Stimulated activated memory B cell treated with anti-CD40 and anti-IgM and Interleukin-4, amounts not matched to agents 10 μg/mL and 1 μg/mL and 100 μg/mL, for 72 hours (primary cell): Measurements from ENCODE around the gene FAM20A.

Experiments
- ATAC-seq: fragments of 150-1000 bp; cut with Tn5 transposase; 2 replicates; pipeline ENCODE4 v1.10.0; 2021
- H3K27ac Mint-ChIP-seq: one replicate; pipeline ENCODE4 v1.8.0; 2022; ENCODE audit warnings: mild to moderate bottlenecking, mixed read lengths
- H3K27me3 Mint-ChIP-seq: one replicate; pipeline ENCODE4 v1.8.0; 2022; ENCODE audit warnings: mixed read lengths
- H3K36me3 Mint-ChIP-seq: one replicate; pipeline ENCODE4 v1.8.0; 2022; ENCODE audit warnings: mixed read lengths
- H3K4me1 Mint-ChIP-seq: one replicate; pipeline ENCODE4 v1.8.0; 2022; ENCODE audit warnings: mixed read lengths
- H3K4me3 Mint-ChIP-seq: one replicate; pipeline ENCODE4 v1.8.0; 2022; ENCODE audit warnings: mild to moderate bottlenecking, moderate library complexity, mixed read lengths
- H3K9me3 Mint-ChIP-seq: one replicate; pipeline ENCODE4 v1.8.0; 2022; ENCODE audit warnings: mixed read lengths

Gene FAM20A

GRCh38 chr17:68600931-68601564 is at the start of gene FAM20A:
FAM20A (minus strand) TSS chr17:68601367; CDS start chr17:68600666, 701 bp downstream.
- ATAC-seq, result peak; percentile 24
- H3K9me3 Mint-ChIP-seq, result no peaks in the 10 kb centered on the region
- no peak within 1 kb of the TSS for H3K4me3 Mint-ChIP-seq
- peaks cover 14% of the 10 kb centered on the region for H3K4me1 Mint-ChIP-seq
- no peaks in the 10 kb centered on the region for H3K36me3 Mint-ChIP-seq
- H3K27me3 Mint-ChIP-seq, result peaks cover 79% of the 10 kb centered on the region
- no peak within 1 kb of the TSS for H3K27ac Mint-ChIP-seq

DNA sequence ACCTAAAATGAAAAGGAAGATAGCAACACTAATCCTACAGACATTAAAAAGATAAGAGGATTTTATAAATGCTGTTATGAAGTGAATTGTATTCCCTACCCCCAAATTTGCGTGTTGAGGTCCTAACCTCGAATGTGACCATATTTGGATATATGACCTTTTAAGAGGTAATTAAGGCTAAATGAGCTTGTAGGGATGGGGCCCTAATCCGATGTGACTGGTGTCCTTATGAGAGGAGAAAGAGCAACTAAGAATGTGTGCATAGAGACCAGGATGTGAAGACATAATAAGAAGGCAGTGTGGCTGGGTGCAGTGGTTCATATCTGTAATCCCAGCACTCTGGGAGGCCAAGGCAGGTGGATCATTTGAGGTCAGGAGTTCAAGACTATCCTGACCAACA is 48.2 kb upstream of the FAM20A start:
- Mint-ChIP-seq H3K4me3 (no peak overlapping the region), H3K27me3 (peaks cover 27% of the 10 kb centered on the region), H3K9me3 (peaks cover 10% of the 10 kb centered on the region), H3K4me1 (no peaks in the 10 kb centered on the region), H3K27ac (no peak overlapping the region), H3K36me3 (no peaks in the 10 kb centered on the region)
- no peak for ATAC-seq

- ATAC-seq, result peak; percentile 34
- H3K27ac Mint-ChIP-seq, result no peak overlapping the region
- no peaks in the 10 kb centered on the region for H3K4me1 Mint-ChIP-seq
- no peak overlapping the region for H3K4me3 Mint-ChIP-seq
- H3K27me3 Mint-ChIP-seq, result peaks cover 47% of the 10 kb centered on the region
- H3K36me3 Mint-ChIP-seq, result no peaks in the 10 kb centered on the region
- peaks cover 10% of the 10 kb centered on the region for H3K9me3 Mint-ChIP-seq
Measured at GRCh38 chr17:68646626-68647526, 45.7 kb upstream of the FAM20A start.

DNA sequence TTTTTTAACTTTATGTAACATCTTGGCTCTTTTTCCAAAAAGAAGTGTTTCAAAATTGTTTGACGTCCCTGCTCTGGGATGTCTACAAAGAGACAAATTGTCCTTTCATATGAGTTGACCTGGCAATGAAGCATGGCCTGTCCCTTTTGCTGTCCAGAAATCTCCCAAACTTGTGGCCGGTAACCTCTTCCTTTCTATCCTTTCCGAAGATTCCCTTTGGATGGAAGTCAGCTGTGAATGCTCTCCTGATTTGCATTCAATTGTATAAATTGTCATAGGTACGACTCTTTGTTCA is 40.9 kb upstream of the FAM20A start:
- Mint-ChIP-seq H3K27me3 (peaks cover 47% of the 10 kb centered on the region), H3K4me1 (no peaks in the 10 kb centered on the region), H3K9me3 (peaks cover 4% of the 10 kb centered on the region), H3K27ac (no peak overlapping the region), H3K36me3 (no peaks in the 10 kb centered on the region), H3K4me3 (no peak overlapping the region)
- no peak for ATAC-seq

- Mint-ChIP-seq H3K9me3 (peaks cover 4% of the 10 kb centered on the region), H3K27me3 (peaks cover 47% of the 10 kb centered on the region), H3K4me3 (no peak overlapping the region), H3K4me1 (no peaks in the 10 kb centered on the region), H3K27ac (no peak overlapping the region), H3K36me3 (no peaks in the 10 kb centered on the region)
- no peak for ATAC-seq
Measured at GRCh38 chr17:68641276-68642117, 40.3 kb upstream of the FAM20A start.

DNA sequence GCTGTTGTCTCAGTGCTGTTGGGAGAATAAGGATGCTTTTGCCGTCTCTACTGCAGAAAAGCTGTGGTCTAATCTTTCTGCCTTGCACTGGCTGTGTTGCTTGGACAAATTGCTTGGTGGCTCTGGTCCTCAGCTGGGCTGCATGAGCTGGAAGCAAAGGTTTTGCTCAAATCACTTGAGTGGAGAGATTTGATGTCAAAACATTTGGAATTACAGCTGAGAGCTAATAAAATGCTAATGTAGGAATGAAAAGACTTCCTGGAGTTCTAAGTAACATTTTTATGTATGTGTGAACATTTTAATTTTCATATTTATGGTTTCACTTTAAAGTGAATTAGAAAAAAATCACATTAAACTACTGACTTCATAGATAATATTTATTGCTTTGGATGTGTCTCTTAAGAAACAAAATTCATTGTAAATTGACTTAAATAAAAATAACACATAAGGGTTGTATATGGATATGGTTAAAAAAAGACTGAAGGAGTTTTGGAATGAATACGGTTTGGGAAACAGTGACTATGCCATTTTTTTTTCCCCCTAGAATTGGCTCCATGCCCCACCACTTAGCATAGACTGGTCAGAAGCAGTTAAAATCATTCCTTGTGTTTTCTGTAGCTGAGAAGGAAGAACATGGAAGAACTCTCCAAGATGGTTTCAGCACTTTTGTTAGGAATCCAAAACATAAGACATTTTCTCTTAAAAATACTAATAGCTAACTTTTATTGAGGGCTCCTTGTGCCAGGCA is 39.2 kb upstream of the FAM20A start:
- H3K27me3 Mint-ChIP-seq, result peaks cover 41% of the 10 kb centered on the region
- no peaks in the 10 kb centered on the region for H3K36me3 Mint-ChIP-seq
- peaks cover 8% of the 10 kb centered on the region for H3K9me3 Mint-ChIP-seq
- no peaks in the 10 kb centered on the region for H3K4me1 Mint-ChIP-seq
- H3K27ac Mint-ChIP-seq, result no peak overlapping the region
- no peak for ATAC-seq
- H3K4me3 Mint-ChIP-seq, result no peak overlapping the region

GRCh38 chr17:68634345-68634876 is 33.2 kb upstream of the FAM20A start:
- no peaks in the 10 kb centered on the region for H3K4me1 Mint-ChIP-seq
- no peak for ATAC-seq
- H3K36me3 Mint-ChIP-seq, result no peaks in the 10 kb centered on the region
- no peaks in the 10 kb centered on the region for H3K27me3 Mint-ChIP-seq
- H3K4me3 Mint-ChIP-seq, result no peak overlapping the region
- no peak overlapping the region for H3K27ac Mint-ChIP-seq
- peaks cover 11% of the 10 kb centered on the region for H3K9me3 Mint-ChIP-seq

DNA sequence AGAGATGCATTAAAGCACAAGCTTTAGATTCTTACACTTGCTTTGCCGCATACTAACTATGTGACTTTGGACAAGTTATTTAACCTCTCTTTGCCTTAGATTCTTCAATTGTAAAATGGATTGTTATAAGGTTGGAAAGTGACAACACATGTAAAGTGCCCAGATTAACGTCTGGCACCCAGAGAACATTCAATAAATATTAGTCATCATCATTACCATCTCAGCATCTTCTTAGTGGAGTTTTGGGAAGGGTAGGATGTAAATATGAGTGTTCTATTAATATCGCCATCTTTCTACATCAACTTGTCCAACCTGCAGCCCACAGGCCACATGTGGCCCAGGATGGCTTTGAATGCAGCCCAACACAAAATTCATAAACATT is 27.4 kb upstream of the FAM20A start:
- no peak for ATAC-seq
- peaks cover 28% of the 10 kb centered on the region for H3K27me3 Mint-ChIP-seq
- no peaks in the 10 kb centered on the region for H3K9me3 Mint-ChIP-seq
- H3K36me3 Mint-ChIP-seq, result no peaks in the 10 kb centered on the region
- no peak overlapping the region for H3K27ac Mint-ChIP-seq
- H3K4me3 Mint-ChIP-seq, result no peak overlapping the region
- no peaks in the 10 kb centered on the region for H3K4me1 Mint-ChIP-seq

DNA sequence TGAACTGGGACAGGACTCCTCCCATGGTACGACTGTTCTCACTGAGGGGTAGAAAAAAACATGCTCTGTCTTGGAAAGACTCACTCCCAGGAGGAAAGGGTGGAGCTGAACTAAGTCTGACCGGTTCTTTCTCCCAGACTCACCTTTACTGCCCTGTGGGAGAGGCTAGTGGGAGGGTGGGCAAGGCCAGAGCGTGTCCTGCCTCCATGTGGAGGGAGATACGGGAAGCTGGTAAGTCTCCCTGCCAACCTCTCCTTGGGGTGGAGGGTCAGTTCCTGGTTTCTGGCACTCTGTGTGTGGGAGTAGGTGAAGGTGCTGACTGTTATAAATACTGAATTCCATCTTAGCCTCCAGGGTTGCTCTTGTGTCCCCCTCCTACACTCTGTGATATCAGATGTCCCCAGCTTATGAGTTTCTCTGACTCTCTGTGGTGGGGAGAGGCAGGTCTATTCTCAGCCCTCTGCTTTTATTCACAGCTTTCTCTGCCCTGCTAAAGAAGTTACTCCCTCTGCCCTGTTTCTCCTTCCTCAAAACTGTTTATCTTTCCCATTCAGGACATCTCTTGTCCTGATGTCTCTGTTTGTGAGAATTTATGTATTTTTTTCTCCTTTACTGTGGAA is 26.9 kb upstream of the FAM20A start:
- ATAC-seq, result no peak
- H3K9me3 Mint-ChIP-seq, result no peaks in the 10 kb centered on the region
- H3K36me3 Mint-ChIP-seq, result no peaks in the 10 kb centered on the region
- peaks cover 28% of the 10 kb centered on the region for H3K27me3 Mint-ChIP-seq
- H3K27ac Mint-ChIP-seq, result no peak overlapping the region
- no peak overlapping the region for H3K4me3 Mint-ChIP-seq
- H3K4me1 Mint-ChIP-seq, result no peaks in the 10 kb centered on the region

DNA sequence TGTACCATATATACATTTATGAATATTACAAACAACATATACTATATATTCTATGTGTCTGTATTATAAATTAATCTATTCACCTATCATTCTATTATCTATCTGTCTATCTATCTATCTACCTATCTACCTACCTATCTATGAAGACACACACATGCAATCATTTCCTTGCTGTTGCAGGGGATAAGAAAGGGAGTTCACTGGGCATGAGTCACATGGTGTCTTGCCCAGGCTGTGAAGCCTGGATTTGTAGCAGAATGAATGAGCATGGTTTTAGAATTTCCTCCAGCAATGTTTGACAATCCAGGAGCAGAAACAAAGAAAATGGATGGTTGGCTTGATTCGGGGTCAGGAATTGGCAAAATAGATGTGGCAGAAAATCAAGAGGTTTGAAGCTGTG is 23.2 kb upstream of the FAM20A start:
- peaks cover 3% of the 10 kb centered on the region for H3K9me3 Mint-ChIP-seq
- no peak for ATAC-seq
- H3K27ac Mint-ChIP-seq, result no peak overlapping the region
- H3K36me3 Mint-ChIP-seq, result no peaks in the 10 kb centered on the region
- no peaks in the 10 kb centered on the region for H3K4me1 Mint-ChIP-seq
- H3K4me3 Mint-ChIP-seq, result no peak overlapping the region
- H3K27me3 Mint-ChIP-seq, result peaks cover 43% of the 10 kb centered on the region

DNA sequence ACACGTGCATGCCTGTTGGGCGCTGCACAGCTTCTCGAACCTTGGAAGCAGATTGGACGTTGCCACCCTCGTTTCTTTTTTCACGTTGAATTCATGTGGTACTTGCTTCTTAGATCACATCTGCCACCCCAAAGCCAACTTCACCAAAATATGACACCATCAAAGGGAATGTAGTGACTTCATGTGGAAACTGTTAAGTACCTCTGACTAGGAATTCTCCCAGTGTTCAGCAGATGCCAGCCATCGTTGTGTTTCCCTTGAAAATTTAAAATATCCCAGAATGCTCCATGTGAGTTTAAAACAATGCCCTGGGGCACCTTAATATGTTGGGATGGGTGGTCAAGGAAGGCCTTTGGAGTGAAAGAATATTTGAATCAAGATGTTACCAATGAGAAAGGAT is 22.6 kb upstream of the FAM20A start:
- peaks cover 3% of the 10 kb centered on the region for H3K9me3 Mint-ChIP-seq
- no peak overlapping the region for H3K4me3 Mint-ChIP-seq
- no peak overlapping the region for H3K27ac Mint-ChIP-seq
- no peak for ATAC-seq
- H3K36me3 Mint-ChIP-seq, result no peaks in the 10 kb centered on the region
- H3K4me1 Mint-ChIP-seq, result no peaks in the 10 kb centered on the region
- H3K27me3 Mint-ChIP-seq, result peaks cover 47% of the 10 kb centered on the region

GRCh38 chr17:68622423-68622822 is 21.3 kb upstream of the FAM20A start:
- Mint-ChIP-seq H3K4me3 (no peak overlapping the region), H3K27me3 (peaks cover 41% of the 10 kb centered on the region), H3K9me3 (peaks cover 6% of the 10 kb centered on the region), H3K36me3 (no peaks in the 10 kb centered on the region), H3K4me1 (no peaks in the 10 kb centered on the region), H3K27ac (no peak overlapping the region)
- no peak for ATAC-seq

DNA sequence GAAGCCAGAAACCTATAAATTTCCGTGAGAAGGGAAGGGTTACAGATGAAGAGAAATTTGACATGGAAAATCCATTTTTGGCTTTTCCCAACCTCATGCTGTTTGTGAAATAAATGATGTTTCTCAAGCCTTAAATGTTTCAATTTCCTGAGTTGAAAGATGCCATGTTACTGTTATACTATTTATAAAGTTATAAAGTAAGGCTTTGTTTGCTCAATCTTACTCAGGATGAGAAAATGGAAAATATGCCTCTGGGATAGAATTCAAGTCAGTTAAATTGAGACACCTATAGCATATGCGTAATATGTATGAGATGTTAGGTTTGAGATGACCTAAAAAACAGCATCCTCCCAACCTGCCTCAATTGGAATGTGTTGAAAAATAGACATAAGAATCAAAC is 19.9 kb upstream of the FAM20A start:
- Mint-ChIP-seq H3K4me3 (no peak overlapping the region), H3K27me3 (peaks cover 27% of the 10 kb centered on the region), H3K4me1 (no peaks in the 10 kb centered on the region), H3K36me3 (no peaks in the 10 kb centered on the region), H3K27ac (no peak overlapping the region), H3K9me3 (peaks cover 6% of the 10 kb centered on the region)
- ATAC-seq, result no peak

GRCh38 chr17:68616334-68616733 is 15.2 kb upstream of the FAM20A start:
- Mint-ChIP-seq H3K36me3 (no peaks in the 10 kb centered on the region), H3K4me1 (no peaks in the 10 kb centered on the region), H3K27ac (no peak overlapping the region), H3K4me3 (no peak overlapping the region), H3K9me3 (peaks cover 9% of the 10 kb centered on the region), H3K27me3 (peaks cover 40% of the 10 kb centered on the region)
- ATAC-seq, result no peak
